ENCODE results near the gene MROH7.

- TF ChIP-seq ZNF830 (tag by site-specific recombination; IDR thresholded peaks at IDR 0.05; ENCODE audit: low read depth): no peak
- no peak for TF ChIP-seq ZNF555 (tag by site-specific recombination; conservative IDR thresholded peaks at IDR 0.05)
- TF ChIP-seq ZBTB8A (tag by site-specific recombination; IDR thresholded peaks at IDR 0.05): no peak
- no peak for TF ChIP-seq ZNF530 (tag by site-specific recombination; IDR thresholded peaks at IDR 0.05; ENCODE audit: low read depth)
- no peak for TF ChIP-seq ZNF112 (tag by site-specific recombination; IDR thresholded peaks at IDR 0.05)
- no peak for TF ChIP-seq TCF7L2 (IDR thresholded peaks at IDR 0.05; ENCODE audit: borderline replicate concordance, low read depth, low read length)
- TF ChIP-seq, protein P1, sequence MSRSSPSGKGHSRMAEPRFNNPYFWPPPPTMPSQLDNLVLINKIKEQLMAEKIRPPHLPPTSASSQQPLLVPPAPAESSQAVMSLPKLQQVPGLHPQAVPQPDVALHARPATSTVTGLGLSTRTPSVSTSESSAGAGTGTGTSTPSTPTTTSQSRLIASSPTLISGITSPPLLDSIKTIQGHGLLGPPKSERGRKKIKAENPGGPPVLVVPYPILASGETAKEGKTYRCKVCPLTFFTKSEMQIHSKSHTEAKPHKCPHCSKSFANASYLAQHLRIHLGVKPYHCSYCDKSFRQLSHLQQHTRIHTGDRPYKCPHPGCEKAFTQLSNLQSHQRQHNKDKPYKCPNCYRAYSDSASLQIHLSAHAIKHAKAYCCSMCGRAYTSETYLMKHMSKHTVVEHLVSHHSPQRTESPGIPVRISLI (tag by site-specific recombination; IDR thresholded peaks at IDR 0.05): no peak
- no peak for TF ChIP-seq ZNF239 (tag by site-specific recombination; IDR thresholded peaks at IDR 0.05)
- no peak for TF ChIP-seq CTCF (tag by site-specific recombination; IDR thresholded peaks at IDR 0.05)
These were observed 8.8 kb downstream of the MROH7 start for GRCh38 chr1:54650417-54650816.
